GM12892 (cell line): ENCODE measurements around the gene PCTP.

Experiments used
- DNase-seq: peaks from one replicate; pipeline ENCODE4 v3.0.0; 2011; ENCODE audit not compliant: insufficient read length
- FAIRE-seq: peaks from 2 replicates; lab custom pipeline; 2011; peaks lifted over from hg19 to GRCh38; lab: Jason Lieb, UNC
- POLR2A ChIP-seq: IDR thresholded peaks from 2 replicates; pipeline ENCODE4 v1.6.1; 2011; ENCODE audit warnings: low read depth, low read length, control low read depth
- POLR2AphosphoS5 ChIP-seq: IDR thresholded peaks from 2 replicates; pipeline ENCODE4 v1.6.1; 2011; ENCODE audit warnings: low read depth, low read length, control low read depth
- TAF1 ChIP-seq: IDR thresholded peaks from 2 replicates; pipeline ENCODE4 v1.6.1; 2011; ENCODE audit warnings: low read depth, mild to moderate bottlenecking, control low read depth, low read length, borderline replicate concordance

Gene PCTP

DNA sequence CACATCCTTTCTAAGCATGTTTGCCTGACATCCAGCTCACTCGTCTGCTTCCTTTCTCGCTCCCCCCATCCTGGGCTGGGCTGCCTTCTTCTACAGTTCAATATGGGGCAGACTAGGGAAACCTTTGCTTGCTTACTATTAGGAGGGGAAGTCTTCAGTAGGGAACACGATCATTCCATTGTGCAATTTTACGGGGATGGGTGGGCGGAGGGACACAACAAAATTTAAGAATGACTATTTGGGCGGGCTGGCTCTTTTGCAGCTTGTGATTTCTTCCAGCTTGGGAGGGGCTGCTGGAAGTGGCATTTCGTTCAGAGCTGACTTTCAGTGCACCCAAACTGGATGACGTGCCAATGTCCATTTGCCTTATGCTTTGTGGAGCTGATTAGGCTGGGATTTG, 25.4 kb downstream of the PCTP start:
- TF ChIP-seq TAF1 (no peak), POLR2AphosphoS5 (no peak), POLR2A (no peak)
- no peak for DNase-seq
- FAIRE-seq, result no peak

DNA sequence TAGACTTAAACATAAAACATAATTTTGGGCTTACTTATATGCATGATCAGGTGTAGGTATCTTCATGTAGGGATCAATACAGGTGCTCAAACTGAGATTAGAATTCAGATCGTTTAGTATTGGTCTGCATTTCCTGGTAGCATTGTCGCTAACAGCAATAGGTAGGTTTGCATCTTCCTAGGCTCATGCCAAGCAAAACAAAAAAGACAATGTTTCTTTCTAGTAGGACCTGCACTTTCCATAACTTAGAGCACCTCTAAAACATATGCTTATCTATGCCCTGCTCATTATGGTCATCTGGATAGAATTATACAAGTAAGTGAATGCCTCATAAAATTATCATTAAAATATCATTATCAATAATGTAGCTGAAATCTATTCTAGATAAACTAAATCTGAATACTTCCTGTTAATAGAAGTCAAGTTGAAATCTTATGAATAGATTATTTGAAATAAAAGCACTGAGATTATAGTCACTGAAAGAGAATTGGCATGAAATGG, 26.7 kb downstream of the PCTP start:
- TF ChIP-seq TAF1 (no peak), POLR2A (no peak), POLR2AphosphoS5 (no peak)
- FAIRE-seq, result no peak

DNA sequence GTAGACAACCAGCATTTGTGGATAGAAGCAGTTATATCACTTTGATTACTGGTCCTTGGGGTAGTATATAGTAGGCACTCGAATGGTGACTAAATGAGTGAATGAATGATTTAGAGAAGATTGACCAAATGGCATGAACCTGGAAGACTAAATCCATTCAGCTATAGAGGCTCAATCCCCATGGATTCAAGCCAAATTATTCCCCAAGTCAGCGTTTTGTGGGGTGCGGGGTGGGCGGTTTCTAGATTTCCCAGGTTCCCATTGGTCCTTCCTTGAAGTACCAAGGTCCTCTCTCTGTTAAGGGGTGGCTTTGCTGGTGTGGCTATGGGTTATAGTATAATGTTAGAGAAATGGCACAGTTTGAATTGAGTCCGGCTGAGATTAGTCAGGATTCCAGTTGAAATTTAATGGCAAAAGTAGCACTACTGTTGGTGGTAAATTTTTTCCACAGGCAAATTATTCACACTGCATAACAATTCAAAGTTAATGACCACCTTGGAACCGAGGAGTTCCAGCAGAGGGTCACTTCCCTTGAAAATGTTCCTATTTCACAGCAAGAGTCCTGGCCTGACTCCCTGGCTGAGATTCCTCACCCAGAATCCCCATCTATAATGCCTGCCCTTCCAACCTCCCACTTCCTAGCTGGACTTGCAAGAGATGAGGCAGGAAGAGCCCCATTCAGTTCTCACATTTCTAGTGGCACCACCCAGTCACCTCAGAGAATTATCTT, 27.7 kb downstream of the PCTP start:
- DNase-seq (no peak), FAIRE-seq (no peak)
- no peak for TF ChIP-seq POLR2A
- no peak for TF ChIP-seq TAF1
- no peak for TF ChIP-seq POLR2AphosphoS5

More for the DNA sequence above, 26.7 kb downstream of the PCTP start:
- DNase-seq, result no peak

DNA sequence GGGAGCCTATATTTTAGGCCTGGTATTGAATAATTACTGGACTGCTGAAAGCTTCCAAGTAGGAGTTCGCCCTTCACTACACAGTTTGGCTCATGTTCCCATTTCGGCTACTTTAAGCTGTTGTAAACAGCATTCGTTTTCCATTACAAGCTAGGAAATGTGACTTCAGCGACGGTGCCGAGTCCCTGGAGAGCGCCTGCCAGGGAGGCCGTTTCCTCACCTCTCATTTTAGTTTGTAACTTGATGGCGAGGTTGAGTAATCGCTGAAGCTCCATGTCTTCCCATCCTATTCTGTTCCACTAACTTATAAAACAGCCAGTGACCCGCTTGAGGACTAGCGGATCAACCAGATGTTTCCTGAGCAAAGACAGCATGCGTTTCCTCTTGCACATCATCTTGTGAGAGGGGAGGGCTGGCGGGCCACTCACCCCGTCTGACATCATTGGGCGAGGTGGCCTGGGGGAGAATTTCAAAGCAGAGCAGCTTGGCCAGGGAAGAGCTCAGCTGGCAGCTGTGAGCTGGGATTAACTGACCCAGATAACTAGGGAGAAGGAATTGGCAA, 32.9 kb downstream of the PCTP start:
- FAIRE-seq (no peak), DNase-seq (no peak)
- no peak for TF ChIP-seq TAF1
- no peak for TF ChIP-seq POLR2A
- TF ChIP-seq POLR2AphosphoS5, result no peak

DNA sequence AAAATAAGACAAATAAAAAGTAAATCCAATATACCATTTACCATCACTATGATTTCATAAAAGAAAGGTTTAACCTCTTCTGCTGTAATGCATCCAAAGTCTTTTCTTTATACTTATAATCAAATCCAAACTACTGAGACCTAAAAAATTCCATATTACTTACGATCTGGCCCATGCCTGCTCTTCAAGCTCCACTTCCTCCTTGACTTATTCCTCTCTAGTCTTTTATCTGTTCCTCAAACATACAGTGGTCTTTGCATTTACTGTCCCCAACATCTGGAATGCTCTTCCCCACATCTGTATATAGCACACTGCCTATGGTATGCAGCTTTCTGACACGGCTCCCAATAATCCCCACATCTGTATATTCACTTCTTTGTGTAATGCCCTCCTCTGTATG, 33.8 kb downstream of the PCTP start:
- DNase-seq (no peak), FAIRE-seq (no peak)
- TF ChIP-seq POLR2A, result no peak

DNA sequence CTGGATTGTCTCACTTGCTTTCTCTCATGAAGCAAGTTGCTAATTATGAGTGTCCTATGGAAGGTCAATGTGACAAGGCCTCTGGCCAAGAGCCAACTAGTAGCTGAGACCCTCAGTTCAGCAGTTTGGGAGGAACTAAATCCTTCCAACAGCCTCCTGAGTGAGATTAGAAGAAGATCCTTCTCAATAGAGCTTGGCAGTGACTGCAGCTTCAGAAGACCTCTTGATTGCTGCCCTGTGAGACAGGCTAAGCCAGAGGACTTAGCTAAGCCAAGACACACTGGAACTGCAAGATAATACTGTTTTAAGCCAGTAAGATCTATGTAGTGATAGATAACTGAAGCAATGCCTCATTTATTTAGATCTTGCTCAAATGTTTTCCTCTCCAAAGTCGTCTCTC, 34.3 kb downstream of the PCTP start:
- TF ChIP-seq TAF1 (no peak), POLR2A (no peak), POLR2AphosphoS5 (no peak)
- no peak for FAIRE-seq

DNA sequence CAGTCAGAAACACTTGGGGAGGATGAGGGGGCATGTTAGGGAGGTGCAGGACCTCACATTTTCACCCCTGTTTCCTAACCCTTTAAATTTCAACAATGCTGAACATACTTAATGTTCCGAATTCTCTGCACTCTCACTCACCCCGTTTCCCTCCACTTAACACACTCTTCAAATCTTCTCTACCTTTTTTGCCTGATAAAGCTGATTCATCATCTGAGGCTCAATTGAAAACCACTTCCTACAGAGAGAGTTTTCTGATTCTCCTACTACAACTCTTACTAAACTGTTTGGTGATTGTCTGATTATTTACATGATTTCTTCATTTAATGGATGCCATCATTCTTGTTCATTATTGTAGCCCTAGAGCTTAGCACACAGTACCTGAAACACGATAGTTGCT, 42.4 kb downstream of the PCTP start:
- FAIRE-seq, result no peak
- TF ChIP-seq POLR2A (no peak), TAF1 (no peak), POLR2AphosphoS5 (no peak)
- DNase-seq, result no peak

More for the DNA sequence above, 34.3 kb downstream of the PCTP start:
- DNase-seq, result no peak

DNA sequence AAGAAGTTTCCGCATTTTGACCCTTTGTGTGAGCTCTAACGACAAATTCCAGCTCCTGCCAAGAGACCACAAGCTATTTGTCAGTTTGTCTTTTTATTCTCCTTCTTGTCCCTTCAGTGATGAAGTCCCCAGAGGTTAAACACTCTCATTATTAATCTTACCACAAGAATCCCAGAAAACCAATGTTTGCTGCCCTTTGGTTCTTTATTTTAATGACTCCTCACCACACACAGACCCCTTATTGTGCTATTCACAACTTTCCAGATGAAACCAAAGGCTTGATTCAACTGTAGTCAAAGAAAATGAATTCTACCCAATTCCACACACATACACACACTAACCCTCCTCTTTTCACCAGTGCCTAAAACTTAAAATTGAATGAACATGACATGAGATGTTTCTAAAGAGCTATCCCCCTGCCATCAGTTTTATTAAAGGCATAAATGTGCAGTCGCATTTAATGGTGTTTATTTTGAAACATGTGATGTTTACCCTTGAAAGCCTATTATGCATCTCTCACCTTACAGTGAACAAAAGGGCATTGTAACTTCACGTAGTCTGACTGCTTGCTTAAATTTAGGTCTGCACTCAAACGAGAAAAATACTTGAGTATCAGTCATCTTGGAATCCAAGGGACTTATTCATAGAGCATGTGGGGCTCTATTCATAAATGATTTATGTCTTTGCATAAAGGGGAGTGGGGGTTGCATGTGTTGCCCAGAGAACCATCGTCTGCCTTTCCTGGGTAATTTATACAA, 44.1 kb downstream of the PCTP start:
- no peak for FAIRE-seq
- no peak for DNase-seq
- TF ChIP-seq POLR2AphosphoS5 (no peak), TAF1 (no peak), POLR2A (no peak)

DNA sequence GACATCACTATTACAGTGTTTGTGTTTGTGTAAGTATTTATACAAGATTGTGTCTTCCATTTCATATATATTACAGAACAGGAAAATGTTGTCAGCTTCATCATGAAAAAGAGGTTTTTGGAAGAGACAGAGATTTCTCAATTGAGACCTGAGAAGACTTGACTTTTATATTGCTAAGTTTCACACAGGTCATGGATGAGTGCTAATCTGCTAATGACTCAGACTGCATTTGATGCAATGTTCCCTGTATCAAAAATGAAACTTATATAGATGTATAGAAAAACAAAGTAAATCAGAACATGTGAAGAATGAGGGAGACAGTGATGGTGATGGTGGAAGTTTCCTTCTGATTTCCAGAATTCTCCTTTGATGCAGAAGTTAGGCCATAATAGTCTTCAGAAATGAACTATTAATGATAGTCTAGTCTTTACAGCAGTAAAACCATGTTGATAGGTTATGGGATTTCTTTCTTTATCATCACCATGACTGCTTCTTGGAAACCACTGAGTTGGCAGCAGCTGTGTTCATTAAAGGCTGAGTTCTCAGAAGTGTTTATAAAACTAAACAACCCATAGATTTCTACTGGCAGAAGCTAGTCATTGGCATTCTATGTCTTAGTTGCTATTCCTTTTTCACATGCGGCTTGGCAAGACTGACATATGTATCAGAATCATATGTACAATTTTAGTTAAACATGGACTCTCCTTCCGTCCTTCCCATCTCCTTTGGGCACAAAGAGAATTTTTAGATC, 56.1 kb downstream of the PCTP start:
- TF ChIP-seq TAF1 (no peak), POLR2AphosphoS5 (no peak), POLR2A (no peak)
- DNase-seq (no peak), FAIRE-seq (no peak)

DNA sequence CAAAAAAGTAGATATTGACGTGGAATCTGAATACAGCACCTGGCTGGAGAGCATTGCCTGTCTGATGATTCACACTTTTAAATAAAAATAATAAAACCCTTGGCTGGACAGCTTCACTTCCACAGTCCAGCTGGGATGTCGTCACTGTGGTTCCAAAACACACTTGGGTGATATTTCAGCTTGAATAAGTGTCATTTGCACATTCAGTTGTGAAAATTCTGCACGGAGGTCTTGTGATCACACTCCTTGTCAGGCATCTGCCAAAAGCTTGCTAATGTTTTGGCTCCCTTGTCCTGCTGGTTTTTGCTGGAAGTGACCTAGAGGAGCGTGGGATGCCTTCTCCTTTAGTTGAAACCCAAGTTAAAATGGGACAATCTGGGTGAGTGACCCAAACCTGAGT, 60.7 kb downstream of the PCTP start:
- TF ChIP-seq POLR2AphosphoS5, result no peak
- TF ChIP-seq TAF1, result no peak
- no peak for TF ChIP-seq POLR2A
- FAIRE-seq (no peak), DNase-seq (no peak)

DNA sequence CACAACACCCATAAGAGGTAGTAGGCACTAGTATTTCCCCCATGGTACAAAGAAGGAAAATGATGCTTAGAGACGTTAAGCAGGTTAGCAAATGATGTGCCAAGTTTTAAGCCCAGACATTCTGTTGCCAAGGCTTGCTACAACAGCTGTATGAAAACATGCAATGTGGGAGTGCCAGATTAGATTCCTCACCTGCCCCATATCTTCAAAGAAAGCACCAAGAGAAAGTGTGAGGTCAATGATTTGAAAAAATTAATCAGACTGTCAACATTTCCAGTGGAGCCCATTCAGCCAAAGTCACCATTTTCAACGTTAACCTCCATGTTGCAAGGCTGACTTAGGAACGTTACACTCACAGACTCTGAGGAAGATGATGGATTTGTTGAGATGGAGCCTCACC, 61.5 kb downstream of the PCTP start:
- DNase-seq (no peak), FAIRE-seq (no peak)
- TF ChIP-seq POLR2AphosphoS5 (no peak), POLR2A (no peak), TAF1 (no peak)
